Ovary (tissue), 3 donors: ENCODE measurements around the gene MCMBP.

Experiments
- CTCF ChIP-seq, 3 donors: fragments of 450-650 bp in 2 of 3; fragments of 200-600 bp in 1 of 3; IDR thresholded peaks; one replicate each; pipeline versions ENCODE4 v1.5.1 to v1.8.0; 2016 to 2022; ENCODE audit warnings: antibody characterized with exemption in 3 of 3, mild to moderate bottlenecking in 1 of 3
- EP300 ChIP-seq: sonication (generic); formaldehyde crosslinking; IDR thresholded peaks from one replicate; pipeline ENCODE4 v1.6.1; 2017; ENCODE audit warnings: antibody characterized with exemption
- POLR2A ChIP-seq: fragments of 450-650 bp; IDR thresholded peaks from one replicate; pipeline ENCODE4 v1.6.1; 2017; ENCODE audit warnings: antibody characterized with exemption, mild to moderate bottlenecking, moderate library complexity
- donor health status: DM: no; HTN: no; CAD: no.

- TF ChIP-seq CTCF (IDR thresholded peaks at IDR 0.05) (no peak), POLR2A (no peak), EP300 (no peak)
Measured at GRCh38 chr10:119783665-119784027, 89.0 kb downstream of the MCMBP start.
